Activated naive CD8-positive, alpha-beta T cell treated with anti-CD3 and anti-CD28 coated beads, Interleukin-2, amount 50 U/mL, for 16 hours (primary cell): Measurements from ENCODE around the gene ZNF223.
A peak's percentile ranks its signal among the peaks of the same experiment; 100 is the strongest.

Experiments
- DNase-seq: peaks from one replicate; pipeline ENCODE4 v3.0.0-alpha.2; 2020; ENCODE audit warnings: low read depth, low spot score

The ZNF223 gene

GRCh38 chr19:44051650-44052402, at the start of gene ZNF223:
TSS of gene ZNF223 (plus strand) at chr19:44052036. CDS start at chr19:44055177, 3,141 bp downstream.
- DNase-seq: peak; percentile 59

GRCh38 chr19:44002212-44002565, 49.6 kb upstream of the ZNF223 start:
- no peak for DNase-seq

- DNase-seq: peak; percentile 67
Observed at GRCh38 chr19:44002566-44003460, 49.0 kb upstream of the ZNF223 start, which contains the start of gene ZNF230. TSS of gene ZNF230 (plus strand) at chr19:44002957. CDS start at chr19:44007079, 4,122 bp downstream.

GRCh38 chr19:44003461-44004009, 48.3 kb upstream of the ZNF223 start:
- no peak for DNase-seq

- no peak for DNase-seq
Observed at GRCh38 chr19:44005973-44006372, 45.9 kb upstream of the ZNF223 start.

GRCh38 chr19:44007473-44007872, 44.4 kb upstream of the ZNF223 start:
- DNase-seq: no peak

GRCh38 chr19:44010468-44010867, 41.4 kb upstream of the ZNF223 start:
- DNase-seq: no peak

- DNase-seq: no peak
Observed at GRCh38 chr19:44019498-44019897, 32.3 kb upstream of the ZNF223 start.

GRCh38 chr19:44021221-44021620, 30.6 kb upstream of the ZNF223 start:
- no peak for DNase-seq

GRCh38 chr19:44024900-44025216, 27.0 kb upstream of the ZNF223 start:
- DNase-seq: no peak

GRCh38 chr19:44025217-44025936, 26.5 kb upstream of the ZNF223 start, which contains the start of gene ZNF222:
TSS of gene ZNF222 (plus strand) at chr19:44025379. CDS start at chr19:44025437, 58 bp downstream.
- peak; percentile 64 for DNase-seq

GRCh38 chr19:44026622-44027021, 25.2 kb upstream of the ZNF223 start:
- DNase-seq: no peak

GRCh38 chr19:44032001-44032610, 19.7 kb upstream of the ZNF223 start:
- DNase-seq: no peak

GRCh38 chr19:44042147-44042546, 9.7 kb upstream of the ZNF223 start:
- DNase-seq: no peak

- no peak for DNase-seq
Observed at GRCh38 chr19:44050740-44051649, 841 bp upstream of the ZNF223 start.

- no peak for DNase-seq
Observed at GRCh38 chr19:44055870-44056269, 4.0 kb downstream of the ZNF223 start.

GRCh38 chr19:44059229-44059628, 7.4 kb downstream of the ZNF223 start:
- no peak for DNase-seq

GRCh38 chr19:44061038-44061437, 9.2 kb downstream of the ZNF223 start:
- DNase-seq: no peak

- DNase-seq: no peak
Observed at GRCh38 chr19:44066305-44066704, 14.5 kb downstream of the ZNF223 start.

- DNase-seq: no peak
Observed at GRCh38 chr19:44069415-44069814, 17.6 kb downstream of the ZNF223 start.
